T-helper 22 cell (primary cell): ENCODE results near the gene S100A3.
"Not testable (repeated sequence)": the region's sequence is repeated elsewhere in the genome, so short reads cannot be mapped to it uniquely, and the experiment has no call there.

ENCODE experiments used
- DNase-seq: peaks from one replicate; pipeline ENCODE4 v3.0.0-alpha.2; 2020; ENCODE audit warnings: low read depth

Gene S100A3

DNA sequence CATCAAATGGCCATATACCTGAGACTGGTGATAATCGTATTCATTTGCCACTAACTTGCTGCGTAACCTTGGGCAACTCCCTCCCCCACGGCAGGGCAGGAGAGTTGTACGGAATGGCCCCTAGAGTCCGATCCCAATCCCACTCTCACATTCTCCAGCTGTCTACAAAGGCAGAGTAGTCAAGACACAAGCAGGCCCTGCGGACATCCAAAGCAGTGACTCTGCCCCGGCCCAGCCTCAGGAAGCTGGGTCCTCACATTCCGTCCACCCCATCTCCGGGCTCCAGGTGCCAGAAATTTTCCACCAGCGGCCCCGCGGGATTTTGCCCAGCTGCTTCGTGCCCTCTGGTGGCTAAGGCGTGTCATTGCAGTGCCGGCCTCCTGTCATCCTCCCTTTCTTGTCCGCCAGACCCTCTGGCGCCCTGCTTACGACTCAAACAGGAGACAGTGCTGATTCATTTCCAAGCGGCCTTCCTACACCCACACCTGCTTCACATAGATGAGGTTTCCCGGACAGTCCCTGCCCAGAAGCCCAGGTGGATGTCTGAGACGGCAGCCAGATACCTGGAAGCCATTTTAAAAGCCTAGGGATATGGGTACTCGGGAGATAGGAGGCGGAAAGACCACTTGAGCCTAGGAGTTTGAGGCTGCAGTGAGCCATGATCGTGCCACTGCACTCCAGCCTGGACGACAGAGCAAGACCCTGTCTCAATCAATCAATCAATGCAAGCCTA is 19.5 kb upstream of the S100A3 start:
- peak; percentile 55 for DNase-seq

DNA sequence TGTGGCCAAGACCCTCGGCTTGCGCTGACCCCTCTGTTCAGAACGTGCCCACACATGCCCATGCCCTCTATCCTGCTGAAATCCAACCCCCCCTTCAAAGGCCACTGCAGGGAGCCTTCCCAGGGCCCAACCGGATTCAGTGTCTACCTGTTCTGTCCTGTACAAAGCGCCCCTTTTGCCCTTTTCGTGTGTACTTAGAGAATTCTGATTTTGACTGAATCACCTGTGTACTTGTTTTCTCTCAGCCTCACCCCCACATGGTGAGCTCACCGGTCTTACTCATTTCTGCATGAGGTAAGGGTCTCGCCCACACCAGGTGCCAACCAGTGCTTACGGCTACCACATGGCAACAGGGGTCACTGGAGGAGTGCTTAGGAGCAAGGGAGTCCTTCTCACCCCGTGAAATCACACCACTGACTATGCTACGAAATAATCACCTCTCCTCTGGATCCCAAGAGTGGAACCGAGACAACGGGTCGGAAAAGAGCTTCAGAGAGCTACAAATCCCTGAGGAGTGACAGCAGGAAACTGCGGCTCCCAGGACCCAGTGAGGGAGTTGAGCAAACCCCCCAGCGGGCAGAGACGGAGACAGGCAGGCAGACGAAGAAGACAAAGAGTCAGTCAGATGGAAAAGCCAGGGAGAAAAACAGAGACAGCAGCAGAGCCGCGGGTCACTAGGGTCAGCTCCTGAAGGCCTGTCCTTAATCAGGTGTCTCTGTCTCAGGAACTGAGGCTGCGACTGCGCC is 18.7 kb upstream of the S100A3 start:
- no peak for DNase-seq

GRCh38 chr1:153566414-153567371 is 17.6 kb upstream of the S100A3 start:
- DNase-seq: peak; percentile 79

DNA sequence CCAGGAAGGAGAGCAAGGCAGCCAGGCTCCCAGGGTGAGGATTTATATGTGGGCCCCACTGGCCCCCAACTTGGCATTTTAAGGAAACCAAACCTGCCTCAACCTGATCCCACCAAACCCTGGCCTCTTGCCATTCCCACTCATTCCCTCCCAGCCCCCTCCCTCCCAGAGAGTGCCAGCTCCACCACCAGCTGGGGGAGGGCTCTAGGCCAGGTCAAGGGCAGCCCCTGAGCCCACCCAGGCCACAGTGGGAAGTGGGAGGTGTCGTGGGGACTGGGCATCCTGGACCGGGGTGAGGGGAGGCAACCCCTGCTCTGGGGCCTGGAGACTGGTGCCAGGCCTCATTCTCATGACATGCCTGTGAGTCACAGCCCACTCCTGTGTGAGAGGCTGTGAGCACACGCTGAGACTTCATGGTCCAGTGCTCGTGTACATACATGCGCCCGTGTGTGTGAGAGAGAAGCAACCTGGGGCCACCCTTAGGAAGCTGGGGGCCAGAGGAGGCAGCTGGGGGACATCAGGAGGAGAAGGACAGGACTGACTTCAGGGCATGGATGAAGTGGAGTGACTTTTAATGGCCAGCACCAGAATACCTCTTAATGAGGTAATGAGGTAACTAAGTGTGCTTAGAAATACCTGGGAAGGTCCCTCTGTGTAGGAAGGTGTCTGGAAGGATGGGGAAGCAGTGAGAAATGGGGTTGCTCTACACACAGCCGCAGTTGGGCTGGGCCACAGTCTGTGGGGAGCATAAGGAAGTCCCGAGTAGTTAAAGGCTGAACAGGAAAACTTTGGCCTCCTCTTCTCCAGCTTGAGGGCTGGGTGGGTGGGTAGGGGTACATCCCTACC is 16.7 kb upstream of the S100A3 start, which contains the start of gene S100A2:
TSS of gene S100A2 (minus strand) at position 316 of the 846 bp plus-strand sequence. CDS start 1,967 bp downstream, outside the sequence.
- peak; percentile 26 for DNase-seq

- no peak for DNase-seq
These were observed 14.9 kb upstream of the S100A3 start for GRCh38 chr1:153563991-153564390.

GRCh38 chr1:153563483-153563901 is 14.4 kb upstream of the S100A3 start:
- DNase-seq: no peak

DNA sequence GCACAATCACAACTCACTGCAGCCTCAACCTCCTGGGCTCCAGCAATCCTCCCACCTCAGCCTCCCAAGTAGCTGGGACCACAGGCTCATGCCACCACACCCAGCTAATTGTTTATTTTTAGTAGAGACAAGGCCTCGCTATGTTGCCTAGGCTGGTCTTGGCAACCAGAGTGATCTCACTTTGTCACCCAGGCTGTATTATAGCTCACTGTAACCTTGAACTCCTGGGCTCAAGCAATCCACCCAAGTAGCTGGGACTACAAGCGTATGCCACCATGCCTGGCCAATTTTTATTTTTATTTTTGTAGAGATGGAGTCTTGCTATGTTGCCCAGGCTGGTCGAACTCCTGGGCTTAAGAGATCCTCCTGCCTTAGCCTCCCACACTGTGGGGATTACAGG is 13.0 kb upstream of the S100A3 start:
- DNase-seq: not testable (repeated sequence)

- DNase-seq: no peak
These were observed 12.5 kb upstream of the S100A3 start for GRCh38 chr1:153561466-153561985.

DNA sequence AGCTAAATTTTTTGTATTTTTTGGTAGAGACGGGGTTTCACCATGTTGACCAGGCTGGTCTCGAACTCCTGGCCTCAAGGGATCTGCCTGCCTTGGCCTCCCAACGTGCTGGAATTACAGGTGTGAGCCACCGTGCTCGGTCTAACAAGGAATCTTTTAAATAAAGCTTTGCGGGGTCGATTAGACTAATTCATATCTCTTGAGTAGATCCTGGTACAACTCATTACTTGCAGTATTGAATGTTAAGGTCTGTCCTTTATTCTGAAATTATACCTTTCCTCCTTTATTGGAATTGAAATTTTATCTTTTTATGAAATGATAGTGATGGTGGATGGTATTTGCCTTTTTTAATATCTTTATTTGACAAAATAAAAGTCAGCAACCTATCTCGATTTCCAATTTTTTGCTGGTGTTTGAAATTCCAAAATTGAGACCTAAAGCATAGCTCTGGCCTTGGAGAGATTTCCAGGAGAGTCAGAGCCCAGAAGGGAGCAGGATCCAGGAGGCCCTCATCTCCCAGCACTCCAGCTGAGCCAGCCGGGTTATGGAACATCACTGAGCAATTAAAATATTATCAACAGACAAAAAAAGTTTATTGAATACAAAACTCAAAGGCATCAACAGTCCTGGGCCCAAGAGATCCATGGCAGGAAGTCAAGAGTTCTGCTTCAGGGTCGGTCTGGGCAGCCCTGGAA is 11.9 kb upstream of the S100A3 start:
- no peak for DNase-seq

DNA sequence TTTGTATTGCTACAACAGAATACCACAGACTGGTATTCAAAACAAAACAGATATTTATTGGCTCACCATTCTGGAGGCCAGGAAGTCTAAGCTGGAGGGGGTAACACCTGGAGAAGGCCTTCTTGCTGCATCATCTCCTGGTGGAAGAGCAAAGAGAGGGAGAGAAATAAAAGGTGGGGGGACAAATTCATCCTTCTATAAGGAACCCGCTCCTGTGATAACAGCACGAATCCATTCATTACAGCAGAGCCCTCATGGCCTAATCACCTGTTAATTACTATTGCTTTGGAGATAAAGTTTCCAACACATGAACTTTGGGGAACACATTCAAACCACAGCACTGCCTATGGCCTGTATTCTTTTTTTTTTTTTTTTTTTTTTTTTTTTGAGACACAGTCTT is 11.2 kb upstream of the S100A3 start:
- DNase-seq: no peak

DNA sequence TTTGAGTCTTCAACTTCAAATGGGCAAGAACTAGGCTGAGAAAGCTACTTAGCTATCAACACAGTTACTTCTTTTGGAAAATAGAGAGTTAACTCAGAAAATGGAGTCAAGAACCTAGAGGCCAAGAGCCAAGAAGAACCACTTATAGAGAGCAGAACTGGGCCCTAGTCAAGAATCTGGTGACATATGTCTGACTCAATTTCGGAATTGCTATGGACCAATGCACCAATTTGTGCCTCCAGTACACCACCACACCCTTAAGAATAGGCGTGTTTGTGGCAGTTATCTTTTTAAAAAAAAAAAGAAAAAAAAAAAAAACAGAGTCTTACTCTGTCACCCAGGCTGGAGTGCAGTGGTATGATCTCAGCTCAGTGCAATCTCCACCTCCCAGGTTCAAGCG is 8.8 kb upstream of the S100A3 start:
- no peak for DNase-seq

GRCh38 chr1:153556348-153556747 is 7.3 kb upstream of the S100A3 start:
- DNase-seq: no peak

DNA sequence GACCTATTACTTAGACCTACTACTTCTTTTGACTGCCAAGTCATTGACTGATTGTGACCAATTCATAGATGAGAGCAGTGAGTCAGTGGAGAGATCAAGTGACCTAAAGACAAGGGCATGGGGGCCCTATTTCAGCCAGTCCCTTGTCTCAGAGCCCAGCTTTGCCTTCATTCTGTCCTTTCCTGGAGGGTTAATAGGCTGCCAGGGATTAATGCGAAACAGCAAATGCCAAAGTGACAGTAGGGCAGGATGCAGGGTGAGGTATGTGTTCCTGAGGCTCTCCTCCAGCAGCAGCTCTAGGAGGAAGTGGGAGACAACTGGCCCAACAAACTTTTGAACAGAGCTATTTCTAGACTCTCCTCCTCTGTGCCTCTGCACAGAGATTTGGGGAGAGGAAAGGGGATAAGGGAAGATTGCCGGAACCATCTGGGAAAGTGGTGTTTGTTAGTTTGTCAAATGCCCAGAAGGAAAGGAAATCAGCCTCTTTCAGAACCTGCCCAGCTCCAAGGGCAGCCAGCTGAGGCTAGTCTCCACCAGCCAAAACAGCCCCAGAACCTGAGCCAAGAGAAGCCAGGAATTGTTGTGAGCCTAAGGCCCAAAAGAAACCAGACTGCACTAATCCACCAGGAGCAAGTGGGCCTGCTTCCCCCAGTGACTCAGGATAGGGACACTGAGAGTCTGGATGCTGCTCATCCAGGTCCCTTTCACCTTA is 4.9 kb upstream of the S100A3 start:
- DNase-seq: no peak

DNA sequence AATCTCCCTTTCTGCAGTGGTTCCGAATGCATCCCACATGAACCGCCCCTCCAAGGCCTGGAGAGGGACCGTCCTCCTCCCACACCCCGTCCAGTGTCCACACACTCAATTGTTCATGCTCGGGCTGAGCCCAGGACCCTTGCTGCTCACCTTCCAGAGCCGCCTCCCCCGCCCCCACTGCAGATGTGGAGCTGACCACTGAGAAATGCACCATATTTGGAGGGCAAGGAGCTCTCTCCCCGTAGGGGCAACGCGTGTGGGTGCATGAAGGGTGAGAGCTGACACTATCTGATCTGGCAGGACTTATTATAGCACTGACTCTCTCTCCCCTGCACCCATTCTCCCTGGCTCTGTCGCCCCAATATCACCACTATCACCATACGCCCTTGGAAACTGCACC is 4.0 kb upstream of the S100A3 start:
- no peak for DNase-seq

DNA sequence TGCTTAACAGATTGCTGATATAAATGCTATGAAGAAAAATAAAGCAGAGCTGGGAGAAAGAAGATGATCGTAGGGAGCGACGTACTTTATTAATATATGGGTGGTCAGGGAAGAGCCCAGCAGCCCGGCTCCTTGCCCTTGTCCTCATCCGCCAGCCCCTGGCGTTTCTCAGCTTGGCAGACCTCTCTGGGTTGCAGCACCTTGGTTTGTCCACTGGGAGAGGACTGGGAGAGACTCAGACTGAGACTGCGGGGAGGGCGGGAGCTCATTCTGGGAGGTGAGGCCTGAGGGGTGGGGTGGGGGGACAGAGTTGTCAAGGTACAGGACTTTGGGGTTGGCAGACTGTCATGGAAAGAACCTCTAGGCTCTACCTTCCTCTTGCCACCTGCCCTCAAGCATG is 3.3 kb upstream of the S100A3 start:
- no peak for DNase-seq

DNA sequence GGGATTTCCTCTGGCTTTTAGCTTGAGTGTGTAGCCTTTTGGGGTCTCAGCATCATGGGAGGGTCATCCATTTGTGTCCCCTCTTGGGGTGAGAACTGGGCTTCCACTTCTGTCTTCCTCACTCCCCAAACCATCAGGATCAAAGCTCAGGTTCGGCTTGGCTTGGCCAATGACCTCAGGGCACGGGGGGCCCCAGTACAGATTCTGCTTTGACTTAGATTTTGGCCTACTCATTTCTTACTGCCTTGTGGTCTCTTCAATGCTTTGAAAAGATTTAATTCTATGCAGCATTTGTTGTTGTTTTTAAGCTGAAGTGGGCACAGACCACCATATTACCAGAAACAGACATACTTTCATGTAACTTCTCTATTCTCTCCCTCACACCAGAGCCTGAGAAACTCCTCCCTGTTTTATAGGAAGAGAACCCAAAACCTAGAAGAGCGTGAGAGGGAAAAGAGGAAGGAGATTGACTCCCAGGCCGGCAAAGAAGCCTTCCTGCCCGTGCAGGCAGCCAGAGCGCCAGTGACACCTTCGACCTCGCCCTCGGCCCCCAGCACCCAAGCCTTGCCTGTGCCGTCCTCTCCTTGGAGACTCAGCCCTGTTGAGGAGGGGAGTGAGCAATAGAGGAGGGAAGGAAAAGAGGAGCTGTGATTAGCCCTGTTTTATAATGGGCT is 1.9 kb upstream of the S100A3 start:
- no peak for DNase-seq

DNA sequence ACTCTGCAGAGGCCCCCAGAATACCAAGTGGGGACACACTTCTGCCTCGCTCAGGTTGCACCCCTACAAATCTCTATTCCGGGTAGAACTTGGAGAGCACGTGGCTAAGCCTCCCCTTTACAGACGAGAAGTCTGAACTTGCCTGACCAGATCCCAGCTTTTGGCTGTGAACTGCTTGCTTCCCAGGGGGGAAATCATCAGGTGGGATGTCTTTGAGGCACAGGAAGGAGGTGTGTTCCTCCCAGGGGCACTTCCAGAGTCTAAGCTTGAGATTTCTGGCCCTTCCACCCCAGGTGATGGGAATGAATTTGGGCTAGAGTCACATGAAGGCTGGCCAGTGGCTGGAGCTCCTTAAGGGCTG is 1.3 kb upstream of the S100A3 start:
- no peak for DNase-seq

GRCh38 chr1:153549741-153550397 is 811 bp upstream of the S100A3 start:
- no peak for DNase-seq
